Uterus (tissue), 2 donors: ENCODE results near the gene HOXD8.

Experiments
- CTCF ChIP-seq, 4 experiments: fragments of 200-600 bp in 2 of 4; fragments of 450-650 bp in 2 of 4; sonication (generic) in 2 of 4; IDR thresholded peaks; one replicate each; pipeline ENCODE4 v1.5.1; 2016 to 2019; ENCODE audit warnings: antibody characterized with exemption in 4 of 4, mild to moderate bottlenecking in 2 of 4, moderate library complexity in 1 of 4
- POLR2A ChIP-seq, 2 donors: fragments of 450-650 bp; IDR thresholded peaks; one replicate each; pipeline ENCODE4 v1.6.1; 2016; ENCODE audit warnings: antibody characterized with exemption in 2 of 2, mild to moderate bottlenecking in 1 of 2, moderate library complexity in 1 of 2

- TF ChIP-seq CTCF (IDR thresholded peaks at IDR 0.05): no peak
- TF ChIP-seq POLR2A (IDR thresholded peaks at IDR 0.05): no peak
Observed at GRCh38 chr2:176082525-176082823, 47.0 kb upstream of the HOXD8 start.
